Right hindlimb (tissue), 1 donor: ENCODE results near the gene CPZ.

ENCODE experiments used
- DNase-seq: peaks from one replicate; pipeline ENCODE4 v3.0.0-alpha.2; 2018

CPZ gene

DNA sequence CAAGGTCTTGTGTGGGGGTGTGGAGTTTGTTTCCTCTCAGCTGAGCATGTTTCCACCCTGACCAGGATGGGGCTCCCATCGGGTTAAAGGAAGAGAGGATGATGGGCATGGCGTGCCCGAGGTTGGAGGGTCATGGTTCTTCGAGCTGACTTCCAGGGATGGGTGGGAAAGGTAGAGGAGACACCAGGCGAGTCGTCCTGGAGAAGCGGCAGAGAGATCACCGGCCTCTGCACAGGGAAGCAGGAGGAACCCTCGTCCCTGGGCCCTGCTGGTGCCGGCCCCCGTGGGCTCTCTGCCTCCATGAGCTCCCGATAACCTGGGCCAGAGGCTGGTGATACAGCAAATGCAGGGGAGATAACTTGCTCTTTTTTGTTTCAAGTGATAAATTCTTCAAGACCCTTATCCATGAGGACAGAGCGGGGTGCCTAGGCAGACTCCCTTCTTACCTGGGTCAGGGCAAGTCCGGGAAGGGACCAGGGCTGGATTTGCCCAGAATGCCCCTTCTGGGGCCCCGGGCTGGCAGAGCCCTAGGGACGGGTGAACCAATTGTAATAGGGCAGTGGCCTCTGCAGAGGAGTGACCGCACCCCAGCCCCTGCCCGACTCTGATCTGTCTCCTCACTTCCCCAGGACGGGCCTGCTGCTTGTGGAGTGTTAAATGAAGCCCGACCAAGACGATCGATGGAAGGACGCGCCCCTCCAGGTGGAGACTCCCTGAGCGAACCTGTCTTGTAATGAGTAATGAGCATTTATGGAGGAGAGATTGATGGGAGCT lies 63.0 kb downstream of the CPZ start:
- DNase-seq: no peak

- no peak for DNase-seq
These were observed 63.6 kb downstream of the CPZ start for GRCh38 chr4:8656185-8656517.

GRCh38 chr4:8656711-8657380 lies 64.3 kb downstream of the CPZ start:
- no peak for DNase-seq

DNA sequence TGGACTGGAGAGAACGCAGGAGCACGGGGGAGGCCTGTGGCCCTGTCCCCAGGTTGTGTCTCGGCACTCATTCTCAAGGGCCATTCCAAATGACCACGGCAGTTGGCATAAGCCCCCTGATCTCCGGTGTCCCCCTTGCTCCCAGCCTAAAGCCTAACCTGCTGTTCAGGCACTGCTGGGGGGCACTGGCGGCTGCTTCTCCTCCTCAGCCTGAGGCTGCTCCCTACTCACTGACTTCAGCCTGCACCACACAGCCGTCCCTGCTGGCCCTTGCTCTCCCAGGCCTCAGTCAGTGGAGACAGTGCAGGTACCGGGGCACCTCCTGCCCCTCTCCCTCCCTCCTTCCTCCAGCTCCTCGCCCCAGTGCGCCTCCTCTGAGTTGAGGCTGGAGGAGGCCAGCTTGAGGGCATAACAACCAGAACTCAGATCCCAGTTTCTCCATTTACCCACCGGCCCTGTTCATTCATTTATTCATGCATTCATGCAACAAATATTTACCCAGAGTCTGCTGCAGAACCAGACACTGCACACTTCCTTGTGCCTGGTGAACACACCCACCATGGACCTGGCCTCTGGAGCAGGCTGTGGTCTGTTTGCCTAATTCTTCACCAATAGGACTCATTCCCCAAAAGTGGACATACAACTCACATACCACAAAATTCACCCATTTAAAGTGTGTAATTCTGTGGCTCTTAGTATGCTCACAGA lies 65.0 kb downstream of the CPZ start:
- no peak for DNase-seq

- DNase-seq: no peak
These were observed 70.2 kb downstream of the CPZ start for GRCh38 chr4:8662776-8663175.

DNA sequence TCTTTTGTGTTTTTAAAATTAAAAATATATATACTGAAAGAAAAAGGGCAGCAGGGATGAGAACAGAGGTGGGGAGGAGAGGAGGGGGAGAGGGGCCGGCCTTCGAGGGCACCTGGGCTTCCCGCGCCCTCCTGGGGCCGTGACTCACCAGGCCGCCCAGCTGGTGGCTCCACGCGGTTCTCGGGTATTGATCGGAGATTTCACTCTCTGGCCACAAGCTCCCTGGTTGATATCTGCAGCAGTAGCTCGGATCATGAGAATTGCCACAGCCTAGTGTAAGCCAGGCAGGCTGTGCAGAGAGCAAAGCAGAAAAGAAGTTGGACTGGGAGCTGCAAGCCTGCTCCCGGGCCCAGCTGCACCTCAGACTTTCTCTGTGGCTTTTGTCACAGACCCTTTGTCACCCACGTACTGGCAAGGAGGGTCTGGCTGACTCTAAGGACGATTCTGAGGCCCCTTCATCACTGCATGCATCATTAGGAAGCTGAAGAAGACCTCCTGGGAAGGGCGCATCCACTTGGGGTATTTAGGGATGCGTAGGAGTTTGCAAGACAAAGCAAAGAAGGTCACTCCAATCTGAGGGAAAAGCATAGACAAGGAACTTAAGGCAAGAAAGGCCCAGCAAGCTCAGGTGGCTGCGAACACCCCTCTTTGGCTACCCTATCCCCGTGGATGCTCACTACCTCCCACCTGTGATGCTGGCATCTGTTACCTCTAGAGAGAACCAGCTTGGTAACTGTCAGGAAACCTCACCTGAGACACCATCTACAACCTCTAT lies 71.7 kb downstream of the CPZ start:
- DNase-seq: no peak

- DNase-seq: no peak
These were observed 72.4 kb downstream of the CPZ start for GRCh38 chr4:8664976-8665375.

GRCh38 chr4:8665406-8666360 lies 73.1 kb downstream of the CPZ start:
- DNase-seq: no peak

DNA sequence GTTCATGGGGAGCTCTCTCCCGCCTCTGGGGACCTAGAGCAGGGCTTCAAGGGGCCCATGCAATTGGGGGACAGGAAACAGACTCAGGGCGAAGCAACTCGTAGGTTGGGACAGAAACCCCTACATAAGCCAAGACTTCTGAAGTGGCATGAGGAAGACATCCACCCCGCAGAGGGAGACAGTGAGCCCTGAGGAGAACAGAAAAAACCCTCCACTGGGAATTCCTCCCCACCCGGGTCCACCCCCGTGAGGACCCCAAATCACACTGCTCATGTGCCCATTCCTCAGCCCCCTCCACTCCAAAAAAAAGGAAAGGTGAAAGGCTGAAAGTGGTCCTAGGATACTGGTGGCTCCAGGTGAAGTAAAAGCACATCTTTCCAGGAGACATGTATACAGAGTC lies 74.0 kb downstream of the CPZ start:
- no peak for DNase-seq
